Ascending aorta (tissue), 2 donors: ENCODE results near the gene AGMAT. TPM values are rescaled to one million over a fixed set of nuclear protein-coding genes. Genes with fewer than 3 reads are reported as not detected.
A peak's percentile ranks its signal among the peaks of the same experiment; 100 is the strongest.

Experiments used
- DNase-seq, 2 donors: peaks; one replicate each; pipeline ENCODE4 v3.0.0-alpha.2; 2019; ENCODE audit warnings: low spot score in 2 of 2
- H3K27ac ChIP-seq, 2 donors: fragments of 200-600 bp; sonication (generic); one replicate each; pipeline ENCODE4 v1.5.1; 2016 to 2017; ENCODE audit warnings: mild to moderate bottlenecking in 1 of 2
- H3K27me3 ChIP-seq: fragments of 200-600 bp; sonication (generic); one replicate; pipeline ENCODE4 v1.5.1; 2017
- H3K36me3 ChIP-seq, 2 donors: fragments of 200-600 bp; sonication (generic); one replicate each; pipeline ENCODE4 v1.5.1; 2016
- H3K4me1 ChIP-seq, 2 donors: fragments of 200-600 bp; sonication (generic); one replicate each; pipeline ENCODE4 v1.5.1; 2016 to 2017; ENCODE audit warnings: mild to moderate bottlenecking in 1 of 2
- H3K4me3 ChIP-seq, 2 donors: fragments of 200-600 bp; sonication (generic); one replicate each; pipeline ENCODE4 v1.5.1; 2016 to 2017; ENCODE audit warnings: mild to moderate bottlenecking in 1 of 2
- H3K9me3 ChIP-seq, 2 donors: fragments of 200-600 bp; sonication (generic); one replicate each; pipeline ENCODE4 v1.5.1; 2016
- CTCF ChIP-seq, 3 experiments: fragments of 200-600 bp in 2 of 3; fragments of 450-650 bp in 1 of 3; sonication (generic) in 2 of 3; IDR thresholded peaks; one replicate each; pipeline ENCODE4 v1.5.1; 2016 to 2019; ENCODE audit warnings: antibody characterized with exemption in 3 of 3, mild to moderate bottlenecking in 1 of 3, moderate library complexity in 1 of 3
- intact Hi-C: fragments of 100-400 bp; cut with DNase I; formaldehyde crosslinking; loops from one replicate; pipeline ENCODE4 v1.15.1; 2023
- total RNA-seq: library from RNA; depleted of rRNA; stranded (reverse); fragments of >200 nt; gene quantifications from one replicate; pipeline ENCODE4 v1.1.0, GENCODE V29; 2016

AGMAT gene
- total RNA-seq, result 1.1 TPM

- Histone ChIP-seq H3K4me3 (peak within 1 kb of the TSS; percentile 60 to 67), H3K4me1 (peaks cover 3% of the 10 kb centered on the region in 2 donors), H3K27ac (no peak within 1 kb of the TSS), H3K36me3 (no peaks in the 10 kb centered on the region), H3K9me3 (no peaks in the 10 kb centered on the region), H3K27me3 (no peaks in the 10 kb centered on the region)
- DNase-seq, result no peak
- intact Hi-C loops, result no loop called here
- TF ChIP-seq CTCF (IDR thresholded peaks at IDR 0.05), result no peak
Observed at GRCh38 chr1:15584489-15585363, at the start of gene AGMAT. AGMAT (minus strand) TSS chr1:15585051; CDS start chr1:15584967, 84 bp downstream.

DNA sequence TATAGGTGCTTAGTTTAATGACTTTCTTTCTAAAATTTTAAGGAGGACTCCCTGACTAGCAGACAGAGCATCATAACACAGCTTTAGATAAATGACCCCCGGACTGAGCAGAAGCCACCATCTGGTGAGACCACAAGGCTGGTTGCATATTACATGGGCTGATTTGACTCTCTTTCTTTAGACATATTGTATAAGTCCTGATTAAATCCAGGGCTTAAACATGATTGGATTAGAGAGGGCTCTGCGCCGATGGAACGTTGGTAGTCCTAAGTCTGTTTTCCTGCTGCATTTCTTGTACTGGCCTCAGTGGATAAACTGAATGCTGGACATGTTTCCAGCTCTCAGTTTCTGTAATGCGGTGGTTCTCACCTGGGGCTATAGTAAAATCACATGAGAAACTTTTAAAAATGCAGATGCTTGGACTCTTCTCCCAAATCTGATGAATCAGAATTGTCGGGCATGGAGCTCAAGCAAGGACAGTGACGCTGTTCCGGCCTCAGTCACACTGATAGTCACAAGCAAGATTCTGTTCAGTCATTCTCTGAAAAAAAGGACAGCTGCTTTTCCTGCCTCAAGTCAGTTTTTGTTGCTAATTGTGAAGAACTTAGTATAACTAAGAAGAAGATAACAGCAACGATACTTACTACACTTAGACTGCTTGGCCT, 49.0 kb upstream of the AGMAT start:
- Histone ChIP-seq H3K9me3 (no peaks in the 10 kb centered on the region), H3K27me3 (no peaks in the 10 kb centered on the region), H3K27ac (no peak overlapping the region), H3K4me1 (no peaks in the 10 kb centered on the region), H3K4me3 (no peak overlapping the region), H3K36me3 (peaks cover 62 to 79% of the 10 kb centered on the region in 2 donors)
- intact Hi-C loops, result no loop called here
- TF ChIP-seq CTCF (IDR thresholded peaks at IDR 0.05), result no peak
- peak in 1 of 2 donors; percentile 12 for DNase-seq

DNA sequence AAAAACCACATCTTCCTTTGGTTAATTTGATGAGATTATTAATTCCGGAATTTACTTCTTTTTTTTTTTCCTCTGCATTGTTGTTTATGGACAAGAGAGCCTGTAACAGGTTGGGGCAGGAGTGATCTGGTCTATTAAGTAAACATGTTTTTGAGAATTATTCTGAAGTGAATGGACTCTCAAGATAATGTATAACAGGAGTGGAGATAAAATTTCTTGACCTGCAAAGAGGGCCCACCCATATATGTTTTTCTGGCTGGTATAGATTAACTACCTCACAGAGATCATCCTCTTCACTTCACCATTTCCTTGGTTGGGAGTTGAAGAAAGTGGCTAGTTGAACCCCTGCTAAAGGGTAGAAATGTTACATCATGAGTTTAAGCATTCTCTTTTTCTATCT, 43.2 kb upstream of the AGMAT start:
- Histone ChIP-seq H3K4me3 (no peak overlapping the region), H3K9me3 (no peaks in the 10 kb centered on the region), H3K36me3 (peaks cover 28 to 42% of the 10 kb centered on the region in 2 donors), H3K27me3 (no peaks in the 10 kb centered on the region), H3K27ac (no peak overlapping the region), H3K4me1 (no peaks in the 10 kb centered on the region)
- intact Hi-C loops, result no loop called here
- DNase-seq, result no peak
- no peak for TF ChIP-seq CTCF (IDR thresholded peaks at IDR 0.05)

DNA sequence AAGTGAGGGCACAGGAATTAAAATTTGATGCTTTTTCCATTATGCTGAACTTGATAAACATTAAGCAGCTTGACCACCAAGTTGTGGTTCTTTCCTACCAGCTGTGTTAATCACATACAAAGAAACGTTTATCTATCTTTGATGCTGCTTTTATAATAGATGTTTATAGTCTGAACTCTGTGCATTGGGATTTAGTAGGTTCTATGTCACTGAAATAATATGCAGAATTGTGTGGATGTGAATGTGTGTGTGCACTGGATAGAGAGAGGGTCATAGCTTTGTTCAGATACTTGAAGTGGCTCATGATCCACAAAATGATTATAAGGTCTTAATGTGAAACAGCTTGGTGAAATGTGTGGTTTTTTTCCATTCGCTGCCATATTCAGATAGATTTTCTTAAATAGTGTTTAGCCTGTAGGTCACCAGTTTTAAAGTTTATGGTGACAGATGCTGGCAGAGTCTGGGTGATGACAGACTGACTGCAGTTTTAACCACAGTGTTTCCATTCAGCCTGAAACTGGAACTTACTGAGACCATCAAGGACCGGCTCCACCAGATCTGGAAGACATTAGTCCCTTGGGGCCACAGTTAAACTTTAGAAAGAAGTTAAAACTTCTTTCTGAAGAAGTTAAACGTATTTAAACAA, 42.6 kb upstream of the AGMAT start:
- no peak overlapping the region for H3K27ac ChIP-seq
- peaks cover 28 to 39% of the 10 kb centered on the region in 2 donors for H3K36me3 ChIP-seq
- no peak for TF ChIP-seq CTCF (IDR thresholded peaks at IDR 0.05)
- H3K9me3 ChIP-seq, result no peaks in the 10 kb centered on the region
- DNase-seq, result peak in 1 of 2 donors; percentile 11
- H3K4me1 ChIP-seq, result no peaks in the 10 kb centered on the region
- H3K4me3 ChIP-seq, result no peak overlapping the region
- no peaks in the 10 kb centered on the region for H3K27me3 ChIP-seq
- intact Hi-C loops, result no loop called here

- TF ChIP-seq CTCF (IDR thresholded peaks at IDR 0.05), result no peak
- no peaks in the 10 kb centered on the region for H3K9me3 ChIP-seq
- H3K36me3 ChIP-seq, result peaks cover 22 to 29% of the 10 kb centered on the region in 2 donors
- peak in 1 of 2 donors; percentile 55 for DNase-seq
- H3K27me3 ChIP-seq, result no peaks in the 10 kb centered on the region
- intact Hi-C loops, result no loop called here
- H3K27ac ChIP-seq, result no peak overlapping the region
- no peak overlapping the region for H3K4me3 ChIP-seq
- no peaks in the 10 kb centered on the region for H3K4me1 ChIP-seq
Observed at GRCh38 chr1:15626269-15626950, 41.6 kb upstream of the AGMAT start.
